Colonic mucosa (tissue), 4 donors: ENCODE measurements around the gene RNF187. TPM values are rescaled to one million over a fixed set of nuclear protein-coding genes. Genes with fewer than 3 reads are reported as not detected.

Experiments used
- DNase-seq: peaks from one replicate; pipeline ENCODE4 v3.0.0-alpha.2; 2020
- H3K27ac ChIP-seq: fragments of 200-600 bp; one replicate; pipeline ENCODE4 v1.8.0; 2021
- H3K27me3 ChIP-seq: fragments of 200-600 bp; one replicate; pipeline ENCODE4 v1.8.0; 2021
- H3K36me3 ChIP-seq: fragments of 200-600 bp; one replicate; pipeline ENCODE4 v1.8.0; 2021
- H3K4me1 ChIP-seq: fragments of 200-600 bp; one replicate; pipeline ENCODE4 v1.8.0; 2021; ENCODE audit warnings: mild to moderate bottlenecking
- H3K4me3 ChIP-seq: fragments of 200-600 bp; one replicate; pipeline ENCODE4 v1.8.0; 2021
- H3K9ac ChIP-seq, 2 donors: one replicate each; pipeline ENCODE4 v1.7.0; 2013; ENCODE audit warnings: control low read depth in 2 of 2, low read depth in 2 of 2, low read length in 2 of 2
- H3K9me3 ChIP-seq: fragments of 200-600 bp; one replicate; pipeline ENCODE4 v1.8.0; 2021
- intact Hi-C: fragments of 100-400 bp; cut with DNase I; formaldehyde crosslinking; loops from one replicate; pipeline ENCODE4 v1.14.1; 2022
- total RNA-seq, 2 donors: library from RNA; stranded (reverse); fragmentation: NEBNext Ultra II Directional in 1 of 2; extraction: Animal tissue kit (Norgen Biotek cat#: 25700) in 1 of 2; gene quantifications; one replicate each; pipeline ENCODE4 v1.2.1, GENCODE V29; 2021
- TF ChIP-seq, protein P1 (sequence below): fragments of 200-600 bp; IDR thresholded peaks from one replicate; pipeline ENCODE4 v1.8.0; 2022; ENCODE audit warnings: antibody characterized with exemption, mild to moderate bottlenecking
- donor health status: healthy.
- donor health status: DM: no; HTN: no; CAD: no.
- donor health status: DM: no; HTN: no; CAD: no.

Gene RNF187
- total RNA-seq, 2 donors from 2014 or later = 84.5 to 97.5 TPM

DNA sequence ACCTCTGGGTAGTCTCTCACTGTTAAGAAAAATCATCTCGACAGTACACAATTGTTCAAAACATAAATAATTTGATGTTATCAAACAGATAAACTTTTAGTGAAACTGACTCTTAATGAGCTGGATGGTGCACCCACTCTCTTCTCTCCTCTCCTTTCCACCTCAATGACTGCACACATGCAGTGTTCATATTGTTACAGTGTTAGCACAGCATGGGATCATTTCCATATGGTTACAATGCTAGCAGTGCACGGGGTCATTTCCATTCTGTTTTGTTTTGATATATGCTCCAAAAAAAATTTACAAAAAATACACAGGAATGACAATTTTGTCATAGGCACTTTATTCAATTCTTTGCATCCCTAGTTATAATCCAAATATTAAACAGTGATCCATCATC is 26.4 kb upstream of the RNF187 start:
- TF ChIP-seq, protein P1, sequence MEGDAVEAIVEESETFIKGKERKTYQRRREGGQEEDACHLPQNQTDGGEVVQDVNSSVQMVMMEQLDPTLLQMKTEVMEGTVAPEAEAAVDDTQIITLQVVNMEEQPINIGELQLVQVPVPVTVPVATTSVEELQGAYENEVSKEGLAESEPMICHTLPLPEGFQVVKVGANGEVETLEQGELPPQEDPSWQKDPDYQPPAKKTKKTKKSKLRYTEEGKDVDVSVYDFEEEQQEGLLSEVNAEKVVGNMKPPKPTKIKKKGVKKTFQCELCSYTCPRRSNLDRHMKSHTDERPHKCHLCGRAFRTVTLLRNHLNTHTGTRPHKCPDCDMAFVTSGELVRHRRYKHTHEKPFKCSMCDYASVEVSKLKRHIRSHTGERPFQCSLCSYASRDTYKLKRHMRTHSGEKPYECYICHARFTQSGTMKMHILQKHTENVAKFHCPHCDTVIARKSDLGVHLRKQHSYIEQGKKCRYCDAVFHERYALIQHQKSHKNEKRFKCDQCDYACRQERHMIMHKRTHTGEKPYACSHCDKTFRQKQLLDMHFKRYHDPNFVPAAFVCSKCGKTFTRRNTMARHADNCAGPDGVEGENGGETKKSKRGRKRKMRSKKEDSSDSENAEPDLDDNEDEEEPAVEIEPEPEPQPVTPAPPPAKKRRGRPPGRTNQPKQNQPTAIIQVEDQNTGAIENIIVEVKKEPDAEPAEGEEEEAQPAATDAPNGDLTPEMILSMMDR = no peak
- intact Hi-C loops = no loop called here
- peaks cover 27% of the 10 kb centered on the region for H3K27me3 ChIP-seq
- no peaks in the 10 kb centered on the region for H3K9me3 ChIP-seq
- H3K4me3 ChIP-seq = no peak overlapping the region
- no peaks in the 10 kb centered on the region for H3K4me1 ChIP-seq
- no peak overlapping the region for H3K27ac ChIP-seq
- no peak for DNase-seq
- H3K9ac ChIP-seq = no peak overlapping the region
- no peaks in the 10 kb centered on the region for H3K36me3 ChIP-seq

DNA sequence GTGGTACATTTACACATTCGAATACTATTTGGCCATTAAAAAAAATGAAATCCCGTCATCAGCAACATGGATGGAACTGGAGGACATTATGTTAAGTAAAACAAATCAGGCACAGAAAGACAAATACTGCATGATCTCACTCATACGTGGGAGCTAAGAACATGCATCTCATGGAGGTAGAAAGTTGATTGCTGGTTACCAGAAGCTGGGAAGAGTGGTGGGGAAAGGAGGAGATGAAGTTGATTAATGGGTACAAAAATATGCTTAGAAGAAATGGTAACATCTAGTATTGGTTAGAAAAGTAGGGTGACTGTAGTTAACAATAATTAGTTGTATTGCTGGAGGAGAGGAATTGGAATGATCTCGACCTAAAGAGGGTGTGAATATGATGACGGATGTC is 24.6 kb upstream of the RNF187 start:
- DNase-seq = no peak
- TF ChIP-seq, protein P1 = no peak
- intact Hi-C loops = no loop called here
- Histone ChIP-seq H3K27ac (no peak overlapping the region), H3K36me3 (no peaks in the 10 kb centered on the region), H3K4me3 (no peak overlapping the region), H3K27me3 (peaks cover 34% of the 10 kb centered on the region), H3K9ac (no peak overlapping the region), H3K4me1 (no peaks in the 10 kb centered on the region), H3K9me3 (no peaks in the 10 kb centered on the region)

DNA sequence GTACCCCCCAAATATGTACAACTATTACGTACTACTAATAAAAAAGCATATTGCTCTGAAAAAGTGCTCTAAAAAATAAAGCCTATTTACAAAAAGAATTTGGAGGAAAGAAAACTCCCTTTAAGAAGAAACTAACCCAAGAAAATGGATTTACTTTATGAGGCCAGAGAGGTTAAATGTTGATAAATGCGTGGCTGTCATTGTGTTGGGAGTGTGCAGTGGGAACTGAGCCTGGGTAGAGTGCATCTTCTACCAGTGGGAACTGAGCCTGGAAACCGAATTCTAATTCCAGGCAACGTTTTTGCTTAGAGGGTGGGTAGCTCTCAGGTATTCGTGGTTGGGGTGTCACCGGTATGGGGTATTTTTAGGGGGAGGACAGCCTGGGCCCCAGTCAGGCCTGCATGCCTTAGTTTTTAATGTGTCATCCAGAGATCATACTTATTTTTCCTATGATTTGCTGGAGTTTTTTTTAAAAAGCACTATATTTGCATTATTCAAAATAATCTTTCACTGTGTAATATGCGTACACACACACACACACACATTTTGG is 24.1 kb upstream of the RNF187 start:
- Histone ChIP-seq H3K4me3 (no peak overlapping the region), H3K4me1 (no peaks in the 10 kb centered on the region), H3K27ac (no peak overlapping the region), H3K9me3 (no peaks in the 10 kb centered on the region), H3K36me3 (no peaks in the 10 kb centered on the region), H3K27me3 (peaks cover 34% of the 10 kb centered on the region), H3K9ac (no peak overlapping the region)
- intact Hi-C loops = no loop called here
- TF ChIP-seq, protein P1 = no peak
- DNase-seq = no peak

DNA sequence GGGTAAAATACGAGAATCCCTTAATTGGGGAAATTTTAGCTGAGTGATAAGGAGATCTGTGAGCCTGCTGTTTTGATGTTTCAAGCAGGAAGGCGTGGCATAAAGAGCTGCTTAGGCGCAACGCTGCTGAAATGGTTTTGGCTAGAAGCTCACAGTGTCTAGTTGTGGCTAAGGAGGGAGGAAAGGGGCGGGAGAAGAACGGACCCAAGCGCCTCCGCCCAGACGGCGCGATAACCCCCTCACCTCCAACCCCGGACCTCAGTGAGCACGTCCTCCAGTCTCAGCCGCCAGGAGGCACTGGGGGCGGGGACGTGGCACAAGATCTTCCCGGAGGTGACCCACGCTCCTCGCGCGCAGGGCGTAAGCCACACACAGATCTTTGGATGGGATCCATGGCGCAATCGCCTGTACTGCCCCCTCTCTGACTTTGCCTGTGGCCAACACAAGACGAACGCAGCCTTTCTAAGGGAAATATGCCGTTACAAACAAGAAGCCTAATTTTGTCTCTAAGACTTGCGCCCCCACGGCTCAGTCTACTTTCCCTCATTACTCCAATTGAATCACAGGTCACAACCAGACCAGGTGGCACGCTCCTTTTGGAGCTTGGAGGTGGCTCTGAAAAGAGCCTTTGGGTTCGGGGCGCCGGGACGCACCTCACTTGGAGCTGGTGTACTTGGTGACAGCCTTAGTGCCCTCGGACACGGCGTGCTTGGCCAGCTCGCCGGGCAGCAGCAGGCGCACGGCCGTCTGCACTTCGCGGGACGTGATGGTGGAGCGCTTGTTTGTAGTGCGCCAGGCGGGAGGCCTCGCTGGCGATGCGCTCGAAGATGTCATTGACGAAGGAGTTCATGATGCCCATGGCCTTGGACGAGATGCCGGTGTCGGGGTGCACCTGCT is 23.4 kb upstream of the RNF187 start:
- no peaks in the 10 kb centered on the region for H3K4me1 ChIP-seq
- DNase-seq = peak; percentile 37
- peak overlapping the region; percentile 19 for H3K27ac ChIP-seq
- H3K4me3 ChIP-seq = peak overlapping the region; percentile 14
- intact Hi-C loops = no loop called here
- TF ChIP-seq, protein P1 = no peak
- no peaks in the 10 kb centered on the region for H3K36me3 ChIP-seq
- peak overlapping the region in 1 of 2 donors; percentile 39 for H3K9ac ChIP-seq
- no peaks in the 10 kb centered on the region for H3K9me3 ChIP-seq
- H3K27me3 ChIP-seq = peaks cover 34% of the 10 kb centered on the region

DNA sequence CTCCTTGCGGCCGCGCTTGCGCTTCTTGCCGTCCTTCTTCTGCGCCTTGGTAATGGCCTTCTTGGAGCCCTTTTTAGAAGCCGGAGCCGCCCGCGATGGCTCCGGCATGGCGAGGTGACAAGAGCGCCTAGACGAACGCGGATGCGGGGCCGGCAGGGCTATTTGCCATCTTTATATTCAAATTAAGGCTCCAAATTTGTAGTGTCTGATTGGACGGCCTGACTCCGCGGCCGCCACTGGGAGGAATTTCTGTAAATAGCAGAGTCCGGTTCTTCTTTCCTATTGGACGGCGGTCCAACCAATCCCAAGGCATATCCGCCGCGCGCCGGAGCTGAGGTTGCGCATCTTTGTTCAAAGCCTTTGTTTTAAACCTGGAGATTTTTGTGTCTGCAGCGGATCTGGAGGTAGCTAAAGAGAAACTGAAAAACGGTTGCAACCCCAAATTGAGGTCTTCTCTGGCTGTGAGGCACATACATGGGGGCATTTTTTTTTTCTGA is 22.6 kb upstream of the RNF187 start:
- DNase-seq = peak; percentile 64
- intact Hi-C loops = no loop called here
- Histone ChIP-seq H3K27ac (no peak overlapping the region), H3K27me3 (peaks cover 41% of the 10 kb centered on the region), H3K9ac (no peak overlapping the region), H3K36me3 (no peaks in the 10 kb centered on the region), H3K4me3 (no peak overlapping the region), H3K4me1 (no peaks in the 10 kb centered on the region), H3K9me3 (no peaks in the 10 kb centered on the region)
- TF ChIP-seq, protein P1 = no peak
